Measurements from ENCODE around the gene RPS21.

RPS21 gene

GRCh38 chr20:62396367-62397239 is 9.7 kb downstream of the RPS21 start:
- ATAC-seq = no peak
- TF ChIP-seq ESRRG (CRISPR knock-in tag; IDR thresholded peaks at IDR 0.05) = no peak
- no peak for TF ChIP-seq ISL1 (CRISPR knock-in tag; IDR thresholded peaks at IDR 0.05)
- no peak for TF ChIP-seq POU6F1 (CRISPR knock-in tag; IDR thresholded peaks at IDR 0.05; ENCODE audit: borderline replicate concordance, low read depth)
- no peak for TF ChIP-seq ARNTL (CRISPR knock-in tag; IDR thresholded peaks at IDR 0.05; ENCODE audit: borderline replicate concordance, low read depth)

- ATAC-seq = no peak
- no peak for TF ChIP-seq ARNTL (CRISPR knock-in tag; IDR thresholded peaks at IDR 0.05; ENCODE audit: borderline replicate concordance, low read depth)
- no peak for TF ChIP-seq RARB (CRISPR knock-in tag; IDR thresholded peaks at IDR 0.05)
- TF ChIP-seq ZFP30 (CRISPR knock-in tag; IDR thresholded peaks at IDR 0.05) = no peak
- no peak for TF ChIP-seq PATZ1 (CRISPR knock-in tag; IDR thresholded peaks at IDR 0.05; ENCODE audit: borderline replicate concordance)
- no peak for TF ChIP-seq ZFP3 (CRISPR knock-in tag; IDR thresholded peaks at IDR 0.05)
- no peak for TF ChIP-seq ZNF70 (CRISPR knock-in tag; IDR thresholded peaks at IDR 0.05)
- TF ChIP-seq ZNF8 (CRISPR knock-in tag; IDR thresholded peaks at IDR 0.05) = no peak
- TF ChIP-seq TOX (CRISPR knock-in tag; IDR thresholded peaks at IDR 0.05; ENCODE audit: borderline replicate concordance) = no peak
- TF ChIP-seq POU6F1 (CRISPR knock-in tag; IDR thresholded peaks at IDR 0.05; ENCODE audit: borderline replicate concordance, low read depth) = no peak
- no peak for TF ChIP-seq ZC3H10 (CRISPR knock-in tag; IDR thresholded peaks at IDR 0.05)
- no peak for TF ChIP-seq PPARA (CRISPR knock-in tag; IDR thresholded peaks at IDR 0.05; ENCODE audit: borderline replicate concordance)
- no peak for TF ChIP-seq GLIS3 (CRISPR knock-in tag; IDR thresholded peaks at IDR 0.05)
- no peak for TF ChIP-seq ESRRG (CRISPR knock-in tag; IDR thresholded peaks at IDR 0.05)
- no peak for TF ChIP-seq CSRNP3 (CRISPR knock-in tag; IDR thresholded peaks at IDR 0.05)
- TF ChIP-seq ISL1 (CRISPR knock-in tag; IDR thresholded peaks at IDR 0.05) = no peak
- TF ChIP-seq ZNF565 (CRISPR knock-in tag; conservative IDR thresholded peaks at IDR 0.05; ENCODE audit: low read depth) = no peak
- no peak for TF ChIP-seq CREB5 (CRISPR knock-in tag; IDR thresholded peaks at IDR 0.05; ENCODE audit: low read depth)
- TF ChIP-seq CSDC2 (CRISPR knock-in tag; IDR thresholded peaks at IDR 0.05) = no peak
Observed at GRCh38 chr20:62398120-62398821, 11.4 kb downstream of the RPS21 start.

- TF ChIP-seq CREB5 (CRISPR knock-in tag; IDR thresholded peaks at IDR 0.05; ENCODE audit: low read depth) (no peak), BACH2 (CRISPR knock-in tag; IDR thresholded peaks at IDR 0.05; ENCODE audit: borderline replicate concordance) (no peak), TCF4 (CRISPR knock-in tag; IDR thresholded peaks at IDR 0.05; ENCODE audit: borderline replicate concordance) (no peak), ZFP3 (CRISPR knock-in tag; IDR thresholded peaks at IDR 0.05) (no peak), GLIS3 (CRISPR knock-in tag; IDR thresholded peaks at IDR 0.05) (no peak), SNAI2 (CRISPR knock-in tag; IDR thresholded peaks at IDR 0.05) (no peak), ISL1 (CRISPR knock-in tag; IDR thresholded peaks at IDR 0.05) (no peak), ZNF565 (CRISPR knock-in tag; conservative IDR thresholded peaks at IDR 0.05; ENCODE audit: low read depth) (no peak), ZFP30 (CRISPR knock-in tag; IDR thresholded peaks at IDR 0.05) (no peak), ZNF70 (CRISPR knock-in tag; IDR thresholded peaks at IDR 0.05) (no peak), PPARA (CRISPR knock-in tag; IDR thresholded peaks at IDR 0.05; ENCODE audit: borderline replicate concordance) (no peak), ZNF8 (CRISPR knock-in tag; IDR thresholded peaks at IDR 0.05) (no peak), TSHZ2 (CRISPR knock-in tag; IDR thresholded peaks at IDR 0.05) (no peak), OSR1 (CRISPR knock-in tag; IDR thresholded peaks at IDR 0.05) (no peak)
- ATAC-seq = no peak
Observed at GRCh38 chr20:62400021-62400420, 13.1 kb downstream of the RPS21 start.

Data from SK-N-SH treated with all-trans-retinoic acid at 6 μM for 48 hours (cell line).